HG02884 (cell line): ENCODE measurements around the gene EXPH5.

Source experiments
- ATAC-seq: cut with Tn5 transposase; IDR thresholded peaks from one replicate; pipeline ENCODE4 v1.9.1; 2021; ENCODE audit warnings: mild to moderate bottlenecking, moderate library complexity; ENCODE audit not compliant: unreplicated experiment

EXPH5 gene

DNA sequence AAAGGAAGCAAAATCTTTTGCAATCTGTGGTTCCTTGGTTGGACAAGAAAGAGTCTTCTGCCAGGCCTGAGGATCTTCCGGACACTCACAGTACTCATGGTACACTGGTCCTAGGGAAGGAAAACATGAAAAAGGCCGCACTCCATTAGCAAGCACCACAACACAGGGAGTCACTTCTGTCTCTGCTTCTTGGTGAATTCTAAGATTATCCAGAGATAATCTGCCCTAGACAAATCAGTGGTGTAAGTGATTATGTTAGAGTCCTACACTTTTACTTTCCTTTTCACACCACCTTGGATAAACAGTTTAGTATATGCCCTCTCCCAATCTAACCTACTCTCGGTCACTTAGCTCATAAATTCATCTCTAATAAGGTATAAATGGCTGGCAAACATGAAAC, 107.2 kb downstream of the EXPH5 start:
- no peak for ATAC-seq

DNA sequence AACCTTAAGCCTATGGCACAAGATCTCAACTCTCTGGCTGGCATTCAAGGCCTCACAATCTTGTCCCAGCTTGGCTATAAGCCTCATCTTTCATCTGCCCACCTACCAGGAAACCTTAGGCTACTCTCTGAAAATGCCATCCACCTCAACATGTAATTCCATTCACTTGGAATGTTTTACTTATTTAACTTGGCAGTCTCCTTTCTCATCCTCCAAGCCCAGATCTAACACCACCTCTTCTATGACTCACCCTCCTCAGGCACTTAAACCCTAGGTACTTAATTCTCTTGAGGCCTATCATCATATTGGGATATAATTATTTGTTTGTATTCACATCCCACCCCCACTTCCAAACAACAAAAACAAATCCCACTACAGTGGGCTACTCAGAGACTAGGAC, 110.4 kb downstream of the EXPH5 start:
- ATAC-seq, result no peak

DNA sequence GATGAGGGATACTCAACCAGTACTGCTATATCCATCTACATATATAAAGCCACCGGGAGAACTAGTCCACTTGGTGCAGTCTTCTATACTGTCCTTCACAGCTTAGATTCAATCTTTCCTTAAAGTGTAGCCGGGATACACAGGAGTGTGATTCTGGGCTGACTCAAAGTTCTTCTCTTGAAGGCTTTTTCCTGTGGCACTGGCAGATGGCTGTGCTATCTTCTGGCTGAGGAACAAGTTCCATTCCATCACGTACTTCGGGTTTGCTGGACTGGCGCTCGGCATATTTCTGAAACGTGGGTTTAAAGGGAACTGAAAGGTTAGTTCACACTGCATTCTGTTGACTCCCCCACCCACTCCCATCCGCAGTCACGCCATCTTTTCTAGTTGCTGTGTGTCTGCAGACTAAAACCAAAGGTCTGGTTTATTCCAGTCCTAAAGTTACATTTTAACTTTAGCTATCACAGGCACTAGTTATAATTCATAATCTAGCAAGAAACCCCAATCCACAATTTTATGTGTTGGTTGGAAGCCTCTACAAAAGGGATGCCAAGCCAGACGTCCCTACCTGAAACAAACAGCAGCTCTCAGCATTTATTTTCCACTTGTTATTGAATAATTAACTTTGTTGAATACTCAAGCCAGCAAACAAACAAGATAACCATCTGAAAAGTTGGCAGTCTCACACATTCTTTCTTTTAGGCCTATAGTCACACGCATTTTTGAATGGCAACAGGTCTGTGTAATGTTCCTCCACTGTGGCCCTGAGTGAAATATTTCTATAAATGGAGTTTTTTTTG, 118.7 kb downstream of the EXPH5 start:
- ATAC-seq, result no peak

DNA sequence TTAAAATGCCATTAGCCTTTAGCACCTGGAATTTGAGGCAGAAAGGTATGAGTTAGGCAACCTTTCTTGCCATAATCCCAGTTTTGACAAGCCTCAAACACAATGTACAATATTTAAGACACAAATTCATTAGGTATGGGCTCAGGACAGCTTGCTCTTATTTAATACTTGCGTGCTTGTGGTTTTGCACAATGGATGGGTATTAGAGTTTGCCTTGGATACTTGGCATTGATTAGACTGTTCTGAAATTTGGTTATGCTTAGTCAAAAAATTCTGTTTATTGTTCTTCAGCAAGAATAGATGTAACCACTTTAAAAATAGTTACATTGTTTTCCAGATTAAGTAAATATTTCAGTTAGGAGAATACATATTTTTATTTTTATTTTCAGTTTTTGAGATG, 120.9 kb downstream of the EXPH5 start:
- no peak for ATAC-seq

DNA sequence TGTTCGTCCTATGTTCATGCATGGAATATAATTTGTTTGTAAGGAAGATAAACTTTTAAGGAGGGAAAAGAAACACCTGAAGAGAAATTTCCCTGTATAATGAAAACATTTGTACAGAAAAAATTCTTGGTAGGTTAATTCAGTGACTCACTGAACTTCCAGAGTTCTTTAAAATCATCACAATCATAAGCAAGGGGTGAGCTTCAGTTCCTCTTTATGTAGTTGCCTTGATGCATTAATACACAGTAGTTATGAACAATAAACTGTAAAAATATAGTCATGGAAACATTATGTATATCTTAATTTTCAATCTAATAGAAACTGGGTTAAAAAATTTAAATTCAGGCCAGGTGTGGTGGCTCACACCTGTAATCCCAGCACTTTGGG, 125.1 kb downstream of the EXPH5 start:
- ATAC-seq, result no peak

DNA sequence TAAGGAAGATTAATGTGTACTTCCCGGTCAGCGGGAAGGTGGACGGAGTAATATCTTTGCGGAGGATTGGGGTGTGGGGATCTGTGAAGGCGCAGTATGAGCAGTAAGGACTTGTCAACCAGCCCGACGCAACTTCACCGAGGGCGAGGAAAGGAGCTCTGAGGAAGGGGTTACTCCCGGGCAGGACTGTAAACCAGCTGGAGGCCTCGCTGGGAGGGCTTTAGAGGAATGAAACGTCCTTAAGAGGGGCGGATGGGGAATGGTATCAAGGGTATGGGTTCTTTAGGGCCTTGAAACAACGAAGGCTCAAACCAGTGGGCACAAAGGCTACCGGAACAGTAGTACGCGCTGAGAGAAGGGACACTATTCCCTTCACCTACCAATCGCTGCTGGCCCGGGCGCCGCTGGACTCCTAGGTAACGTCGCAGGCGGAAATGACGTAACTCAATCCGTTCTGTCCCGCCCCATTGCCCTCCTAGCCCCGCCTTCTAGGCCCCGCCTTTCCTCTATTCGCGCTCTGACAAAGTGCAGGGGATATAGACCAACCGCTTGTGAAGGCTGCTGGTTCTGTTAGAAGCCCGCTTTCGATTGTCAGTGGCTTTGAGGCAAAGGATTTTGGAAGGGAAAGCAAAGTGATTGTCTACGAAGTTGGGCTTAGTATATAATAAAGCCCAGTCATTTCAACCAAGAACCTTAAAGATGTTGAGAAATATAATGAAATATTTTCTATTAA, 126.3 kb downstream of the EXPH5 start, which contains the start of gene C11orf65:
TSS of gene C11orf65 (minus strand) at position 439 of the 733 bp plus-strand sequence. CDS start 5,970 bp downstream, outside the sequence.
- ATAC-seq, result peak; percentile 99

DNA sequence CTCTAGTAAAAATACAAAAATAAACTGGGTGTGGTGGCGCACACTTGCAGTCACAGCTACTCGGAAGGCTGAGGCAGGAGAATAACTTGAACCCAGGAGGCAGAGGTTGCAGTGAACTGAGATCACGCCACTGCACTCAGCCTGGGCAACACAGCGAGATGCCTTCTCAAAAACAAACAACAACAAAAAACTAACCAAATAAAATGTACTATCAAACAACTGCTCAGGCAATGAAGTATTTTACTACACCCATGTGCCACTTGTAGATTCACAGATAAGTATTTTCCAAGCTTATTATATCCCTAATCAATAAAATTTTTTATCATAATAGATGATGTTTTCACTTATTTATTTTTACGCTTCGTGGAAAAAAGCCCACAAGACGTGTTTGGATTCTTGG, 127.2 kb downstream of the EXPH5 start:
- no peak for ATAC-seq
